HepG2 (cell line): ENCODE data around the gene LGALS9. TPM values are rescaled to one million over a fixed set of nuclear protein-coding genes. Genes with fewer than 3 reads are reported as not detected.

ENCODE experiments used
- ATAC-seq: fragments of 200-7000 bp; cut with Tn5 transposase; 3 replicates; pipeline ENCODE4 v1.9.1; 2020; ENCODE audit warnings: mild to moderate bottlenecking, moderate library complexity
- BruUV-seq: library from RNA; stranded (reverse); fragments of 400-500 nt; replicated peaks from 2 replicates; lab custom pipeline; 2021; lab: Mats Ljungman, UMichigan
- CTCF ChIA-PET: fragments of 300-600 bp; formaldehyde crosslinking; extraction: SDS; loops from one replicate; lab custom pipeline; 2021; ENCODE audit warnings: low total read pairs, inconsistent platforms, low intra/inter-chr PET ratio; lab: Yijun Ruan, JAX
- POLR2A ChIA-PET: fragments of 350-600 bp; sonication (Branson Sonifier 250); formaldehyde crosslinking; loops from one replicate; lab custom pipeline; 2020; ENCODE audit warnings: antibody characterized with exemption, inconsistent platforms; lab: Yijun Ruan, JAX
- DNase-seq: peaks from one replicate; pipeline ENCODE4 v3.0.0-alpha.2; 2015; ENCODE audit warnings: low spot score
- FAIRE-seq: peaks from 3 replicates; lab custom pipeline; 2011; peaks lifted over from hg19 to GRCh38; lab: Jason Lieb, UNC
- H2AFZ ChIP-seq: one replicate; pipeline ENCODE4 v1.6.1; 2011; ENCODE audit warnings: low read length, inconsistent platforms
- H3K27ac ChIP-seq: fragments of 300-600 bp; 3 replicates; pipeline ENCODE4 v1.8.0; 2011; ENCODE audit warnings: mixed run types, mild to moderate bottlenecking, mixed read lengths, low read length, inconsistent platforms; ENCODE audit not compliant: insufficient read depth; ENCODE audit errors: extremely low read length
- H3K27me3 ChIP-seq, 2 experiments: fragments of 200-600 bp in 1 of 2; 2 replicates in 1 of 2; 3 replicates in 1 of 2; pipeline versions ENCODE4 v1.6.0 to v1.8.0; 2011; ENCODE audit warnings: low read length in 2 of 2, mild to moderate bottlenecking in 2 of 2, moderate library complexity in 2 of 2, inconsistent platforms in 1 of 2; ENCODE audit not compliant: insufficient read depth in 2 of 2, control insufficient read depth in 1 of 2
- H3K36me3 ChIP-seq, 2 experiments: fragments of 200-600 bp in 1 of 2; replicated peaks in 1 of 2; 2 replicates in 1 of 2; 3 replicates in 1 of 2; pipeline versions ENCODE4 v1.5.1 to v1.8.0; 2011; ENCODE audit warnings: low read length in 2 of 2, inconsistent platforms in 1 of 2; ENCODE audit not compliant: insufficient read depth in 2 of 2, control insufficient read depth in 1 of 2
- H3K4me1 ChIP-seq: 2 replicates; pipeline ENCODE4 v1.5.1; 2012; ENCODE audit warnings: low read length, inconsistent platforms; ENCODE audit not compliant: insufficient read depth
- H3K4me2 ChIP-seq: 2 replicates; pipeline ENCODE4 v1.6.0; 2011; ENCODE audit warnings: low read depth, low read length, inconsistent platforms
- H3K4me3 ChIP-seq, 3 experiments: fragments of 200-600 bp in 1 of 3; sonication (generic), shearing (Covaris generic) in 1 of 3; replicated peaks in 1 of 3; 2 replicates each; pipeline ENCODE4 v1.5.1; 2011 to 2016; ENCODE audit warnings: low read length in 3 of 3, inconsistent platforms in 2 of 3, low read depth in 2 of 3, mild to moderate bottlenecking in 2 of 3, control low read depth in 1 of 3, mixed read lengths in 1 of 3; ENCODE audit not compliant: insufficient read depth in 1 of 3
- H3K79me2 ChIP-seq: one replicate; pipeline ENCODE4 v1.6.1; 2011; ENCODE audit warnings: low read length, inconsistent platforms; ENCODE audit not compliant: insufficient read depth
- H3K9ac ChIP-seq: 2 replicates; pipeline ENCODE4 v1.6.0; 2011; ENCODE audit warnings: mild to moderate bottlenecking, low read depth, low read length, inconsistent platforms; ENCODE audit not compliant: insufficient read depth
- H3K9me3 ChIP-seq: 2 replicates; pipeline ENCODE4 v1.5.1; 2012; ENCODE audit warnings: mild to moderate bottlenecking, low read length
- H4K20me1 ChIP-seq: 2 replicates; pipeline ENCODE4 v1.6.0; 2011; ENCODE audit warnings: inconsistent platforms, mild to moderate bottlenecking, low read length, moderate library complexity; ENCODE audit not compliant: insufficient read depth
- ATF2 ChIP-seq: sonication (generic); formaldehyde crosslinking; IDR thresholded peaks from 2 replicates; pipeline ENCODE4 v1.4.0; 2020; ENCODE audit warnings: missing genetic modification reagents
- BHLHE40 ChIP-seq: IDR thresholded peaks from 2 replicates; pipeline ENCODE4 v1.6.1; 2011; ENCODE audit warnings: low read length, improper control_type of control experiment
- CCDC6 ChIP-seq: sonication (generic); formaldehyde crosslinking; IDR thresholded peaks from 2 replicates; pipeline ENCODE4 v1.8.1; 2022; ENCODE audit warnings: mild to moderate bottlenecking, missing genetic modification reagents, moderate library complexity
- CEBPZ ChIP-seq: IDR thresholded peaks from 2 replicates; pipeline ENCODE4 v1.6.1; 2012; ENCODE audit warnings: low read length, improper control_type of control experiment
- KDM3A ChIP-seq: IDR thresholded peaks from 2 replicates; pipeline ENCODE4 v1.6.1; 2018; ENCODE audit warnings: low read depth, missing compliant biosample characterization
- NFYB ChIP-seq: sonication (generic); formaldehyde crosslinking; IDR thresholded peaks from 2 replicates; pipeline ENCODE4 v1.4.0; 2020; ENCODE audit warnings: missing genetic modification reagents
- NR3C1 ChIP-seq: sonication (generic); formaldehyde crosslinking; IDR thresholded peaks from 2 replicates; pipeline ENCODE4 v1.4.0; 2020; ENCODE audit warnings: missing genetic modification reagents
- THYN1 ChIP-seq: sonication (generic); formaldehyde crosslinking; IDR thresholded peaks from 2 replicates; pipeline ENCODE4 v1.8.1; 2023; ENCODE audit warnings: low read depth, mild to moderate bottlenecking, moderate library complexity, missing genetic modification reagents, borderline replicate concordance
- WIZ ChIP-seq: sonication (generic); formaldehyde crosslinking; IDR thresholded peaks from 2 replicates; pipeline ENCODE4 v1.5.1; 2020; ENCODE audit warnings: mild to moderate bottlenecking, missing genetic modification reagents
- ZBTB44 ChIP-seq: sonication (generic); formaldehyde crosslinking; IDR thresholded peaks from 2 replicates; pipeline ENCODE4 v1.4.0; 2020; ENCODE audit warnings: missing genetic modification reagents
- ZNF569 ChIP-seq: sonication (generic); formaldehyde crosslinking; IDR thresholded peaks from 2 replicates; pipeline ENCODE4 v1.5.0; 2020; ENCODE audit warnings: mild to moderate bottlenecking, missing genetic modification reagents, moderate library complexity, borderline replicate concordance
- WGBS: methylation state at CpG from one replicate; pipeline ENCODE4 v1.1.6; 2017; ENCODE audit warnings: low lambda C conversion rate; 5-methylcytosine and 5-hydroxymethylcytosine counted together
- in situ Hi-C: cut with HindIII; loops from 2 replicates; pipeline ENCODE4 v1.10.0; 2017; ENCODE audit warnings: low pct_unique_long_range_greater_than_20kb; ENCODE audit not compliant: extremely low pct_ligation_motif_present
- intact Hi-C: fragments of 100-400 bp; cut with micrococcal nuclease; formaldehyde crosslinking; loops from one replicate; pipeline ENCODE4 v1.10.0; 2022; ENCODE audit not compliant: unreplicated experiment
- polyA plus RNA-seq, 8 experiments: library from polyadenylated mRNA; depleted of rRNA in 3 of 8; stranded (reverse) in 7 of 8; unstranded in 1 of 8; fragments of >200 nt; fragmentation: Illumina TruSeq in 4 of 8; extraction: Trizol in 4 of 8; gene quantifications; 2 replicates each; pipeline versions ENCODE4 v1.2.1 to v1.2.3, GENCODE V29; 2011 to 2016; ENCODE audit warnings: low read depth in 4 of 8, missing spikeins in 1 of 8, mixed read lengths in 1 of 8; ENCODE audit not compliant: insufficient read depth in 1 of 8
- total RNA-seq, 5 experiments: library from RNA; depleted of rRNA; stranded (reverse); fragments of >200 nt; fragmentation: Illumina TruSeq; extraction: Trizol; gene quantifications; 2 replicates each; pipeline ENCODE4 v1.2.3, GENCODE V29; 2016; ENCODE audit warnings: low read depth in 1 of 5

The LGALS9 gene
- total and polyA plus RNA-seq, 2 of the 13 experiments (the other 11 are each of a cell fraction or from before 2014, with no cell fraction given), result 0.40 to 1.4 TPM

GRCh38 chr17:27595208-27595607 lies 35.8 kb upstream of the LGALS9 start (continued):
- TF ChIP-seq CEBPZ (no peak), BHLHE40 (no peak), THYN1 (CRISPR knock-in tag) (no peak)

- Histone ChIP-seq H3K79me2 (no peaks in the 10 kb centered on the region), H3K27me3 (no peaks in the 10 kb centered on the region)
- no TSS peak for BruUV-seq
- TF ChIP-seq CCDC6 (CRISPR knock-in tag) (no peak), WIZ (CRISPR knock-in tag) (no peak), ATF2 (CRISPR knock-in tag) (no peak), ZNF569 (CRISPR knock-in tag) (no peak), NFYB (CRISPR knock-in tag) (no peak), ZBTB44 (CRISPR knock-in tag) (no peak), NR3C1 (CRISPR knock-in tag) (no peak), KDM3A (CRISPR knock-in tag) (no peak)
- TF ChIP-seq, all 625 proteins: peak for 0
- FAIRE-seq, result no peak
- peaks cover 17 to 52% of the 10 kb centered on the region in 2 experiments for H3K36me3 ChIP-seq
- H3K4me2 ChIP-seq, result no peak overlapping the region
- H3K4me1 ChIP-seq, result no peaks in the 10 kb centered on the region
- ChIA-PET POLR2A (no interaction called here), CTCF (no interaction called here)
- WGBS, result 89% methylated on average over 3 of the region's 4 CpGs
- no peaks in the 10 kb centered on the region for H4K20me1 ChIP-seq
- no peak overlapping the region for H3K4me3 ChIP-seq
- H2AFZ ChIP-seq, result no peak overlapping the region
- ATAC-seq, result no peak
- intact Hi-C loops, result no loop called here
- H3K9me3 ChIP-seq, result no peaks in the 10 kb centered on the region
- H3K27ac ChIP-seq, result no peak overlapping the region
- in situ Hi-C loops, result loop anchor here (5.0 to 10.0 kb wide), 4 partner anchors 61 to 361 kb away; no protein-coding TSS in a partner anchor
- DNase-seq, result no peak
- no peak overlapping the region for H3K9ac ChIP-seq
Observed at GRCh38 chr17:27596096-27596495, 34.9 kb upstream of the LGALS9 start.
